MM.1S (cell line): ENCODE data around the gene HSPG2.

Experiments used
- DNase-seq: peaks from one replicate; pipeline ENCODE4 v3.0.0-alpha.2; 2015
- H2AFZ ChIP-seq: fragments of 300-600 bp; sonication (generic); 2 replicates; pipeline ENCODE4 v1.6.0; 2016; ENCODE audit warnings: antibody characterized with exemption, low read length
- H3F3A ChIP-seq: fragments of 300-600 bp; sonication (generic); 2 replicates; pipeline ENCODE4 v1.6.1; 2016; ENCODE audit warnings: mild to moderate bottlenecking, antibody characterized with exemption, low read length, moderate library complexity, mixed read lengths; ENCODE audit not compliant: insufficient read depth
- H3K27ac ChIP-seq: fragments of 300-600 bp; sonication (generic); 2 replicates; pipeline ENCODE4 v1.5.1; 2016; ENCODE audit warnings: mild to moderate bottlenecking, low read length
- H3K27me3 ChIP-seq: fragments of 300-600 bp; sonication (generic); replicated peaks from 2 replicates; pipeline ENCODE4 v1.6.0; 2016; ENCODE audit warnings: low read length; ENCODE audit not compliant: insufficient read depth
- H3K36me3 ChIP-seq: fragments of 300-600 bp; sonication (generic); replicated peaks from 2 replicates; pipeline ENCODE4 v1.6.1; 2016; ENCODE audit warnings: mild to moderate bottlenecking, low read length, mixed read lengths; ENCODE audit not compliant: insufficient read depth
- H3K4me1 ChIP-seq: fragments of 300-600 bp; sonication (generic); 2 replicates; pipeline ENCODE4 v1.6.1; 2016; ENCODE audit warnings: low read length, mixed read lengths
- H3K4me2 ChIP-seq: fragments of 300-600 bp; sonication (generic); 2 replicates; pipeline ENCODE4 v1.6.0; 2016; ENCODE audit warnings: low read depth, low read length
- H3K4me3 ChIP-seq: fragments of 300-600 bp; sonication (generic); 2 replicates; pipeline ENCODE4 v1.5.1; 2016; ENCODE audit warnings: low read length, mixed read lengths
- H3K79me2 ChIP-seq: fragments of 300-600 bp; sonication (generic); 2 replicates; pipeline ENCODE4 v1.6.1; 2016; ENCODE audit warnings: mixed run types, low read length, mixed read lengths
- H3K9ac ChIP-seq: fragments of 300-600 bp; sonication (generic); 2 replicates; pipeline ENCODE4 v1.6.1; 2016; ENCODE audit warnings: low read length, mixed read lengths
- H3K9me2 ChIP-seq: fragments of 300-600 bp; sonication (generic); replicated peaks from 2 replicates; pipeline ENCODE4 v1.6.1; 2016; ENCODE audit warnings: mild to moderate bottlenecking, low read length, mixed read lengths; ENCODE audit not compliant: insufficient read depth
- H3K9me3 ChIP-seq: fragments of 300-600 bp; sonication (generic); replicated peaks from 2 replicates; pipeline ENCODE4 v1.6.1; 2016; ENCODE audit warnings: mild to moderate bottlenecking, low read length, mixed read lengths; ENCODE audit not compliant: insufficient read depth
- H4K20me1 ChIP-seq: fragments of 300-600 bp; sonication (generic); 2 replicates; pipeline ENCODE4 v1.6.1; 2016; ENCODE audit warnings: mild to moderate bottlenecking, low read length, moderate library complexity, mixed read lengths; ENCODE audit not compliant: insufficient read depth
- CTCF ChIP-seq: fragments of 300-600 bp; sonication (generic); IDR thresholded peaks from 2 replicates; pipeline ENCODE4 v1.5.1; 2016; ENCODE audit warnings: antibody characterized with exemption, low read length, mixed read lengths
- EZH2 ChIP-seq: fragments of 300-600 bp; sonication (generic); optimal IDR thresholded peaks from 2 replicates; pipeline ENCODE3; 2017; ENCODE audit warnings: low read depth, mild to moderate bottlenecking, antibody characterized with exemption, low read length, mixed read lengths
- EZH2phosphoT487 ChIP-seq: fragments of 300-600 bp; sonication (generic); IDR thresholded peaks from 2 replicates; pipeline ENCODE4 v1.6.1; 2018; ENCODE audit warnings: antibody characterized with exemption, low read length

Gene HSPG2

GRCh38 chr1:21935891-21936365 is 1.2 kb downstream of the HSPG2 start:
- no peak overlapping the region for H3K27ac ChIP-seq

GRCh38 chr1:21935393-21935804 is 1.7 kb downstream of the HSPG2 start:
- H3K9me2 ChIP-seq: no peaks in the 10 kb centered on the region
- H3K27ac ChIP-seq: no peak overlapping the region
- H3K79me2 ChIP-seq: no peaks in the 10 kb centered on the region
- no peaks in the 10 kb centered on the region for H3K9me3 ChIP-seq
- no peak for DNase-seq
- H3K4me1 ChIP-seq: no peaks in the 10 kb centered on the region
- no peak overlapping the region for H2AFZ ChIP-seq
- no peak overlapping the region for H3K4me3 ChIP-seq
- peaks cover 9% of the 10 kb centered on the region for H3K27me3 ChIP-seq
- TF ChIP-seq EZH2phosphoT487 (no peak), EZH2 (no peak), CTCF (no peak)
- no peaks in the 10 kb centered on the region for H4K20me1 ChIP-seq
- H3K9ac ChIP-seq: no peak overlapping the region
- H3K36me3 ChIP-seq: no peaks in the 10 kb centered on the region
- H3K4me2 ChIP-seq: no peak overlapping the region
- no peaks in the 10 kb centered on the region for H3F3A ChIP-seq

More at GRCh38 chr1:21935891-21936365, 1.2 kb downstream of the HSPG2 start:
- Histone ChIP-seq H3F3A (no peaks in the 10 kb centered on the region), H3K79me2 (no peaks in the 10 kb centered on the region), H3K4me2 (no peak overlapping the region), H4K20me1 (no peaks in the 10 kb centered on the region), H3K9ac (no peak overlapping the region), H3K4me1 (no peaks in the 10 kb centered on the region), H3K9me3 (no peaks in the 10 kb centered on the region), H3K27me3 (peaks cover 9% of the 10 kb centered on the region), H3K9me2 (no peaks in the 10 kb centered on the region), H3K4me3 (no peak overlapping the region), H3K36me3 (no peaks in the 10 kb centered on the region), H2AFZ (no peak overlapping the region)
- TF ChIP-seq EZH2phosphoT487: no peak
- TF ChIP-seq CTCF: no peak
- TF ChIP-seq EZH2: no peak
- DNase-seq: no peak

- Histone ChIP-seq H3K9ac (no peak overlapping the region), H3K4me1 (no peaks in the 10 kb centered on the region), H3K27me3 (peaks cover 9% of the 10 kb centered on the region), H2AFZ (no peak overlapping the region), H3K4me2 (no peak overlapping the region), H3K4me3 (no peak overlapping the region), H3K9me3 (no peaks in the 10 kb centered on the region), H3F3A (no peaks in the 10 kb centered on the region), H3K27ac (no peak overlapping the region), H4K20me1 (no peaks in the 10 kb centered on the region), H3K79me2 (no peaks in the 10 kb centered on the region), H3K9me2 (no peaks in the 10 kb centered on the region), H3K36me3 (no peaks in the 10 kb centered on the region)
- TF ChIP-seq EZH2phosphoT487 (no peak), CTCF (no peak), EZH2 (no peak)
- no peak for DNase-seq
Observed at GRCh38 chr1:21933397-21934248, 3.5 kb downstream of the HSPG2 start.
